ENCODE measurements around the gene FKBP11.

The FKBP11 gene

DNA sequence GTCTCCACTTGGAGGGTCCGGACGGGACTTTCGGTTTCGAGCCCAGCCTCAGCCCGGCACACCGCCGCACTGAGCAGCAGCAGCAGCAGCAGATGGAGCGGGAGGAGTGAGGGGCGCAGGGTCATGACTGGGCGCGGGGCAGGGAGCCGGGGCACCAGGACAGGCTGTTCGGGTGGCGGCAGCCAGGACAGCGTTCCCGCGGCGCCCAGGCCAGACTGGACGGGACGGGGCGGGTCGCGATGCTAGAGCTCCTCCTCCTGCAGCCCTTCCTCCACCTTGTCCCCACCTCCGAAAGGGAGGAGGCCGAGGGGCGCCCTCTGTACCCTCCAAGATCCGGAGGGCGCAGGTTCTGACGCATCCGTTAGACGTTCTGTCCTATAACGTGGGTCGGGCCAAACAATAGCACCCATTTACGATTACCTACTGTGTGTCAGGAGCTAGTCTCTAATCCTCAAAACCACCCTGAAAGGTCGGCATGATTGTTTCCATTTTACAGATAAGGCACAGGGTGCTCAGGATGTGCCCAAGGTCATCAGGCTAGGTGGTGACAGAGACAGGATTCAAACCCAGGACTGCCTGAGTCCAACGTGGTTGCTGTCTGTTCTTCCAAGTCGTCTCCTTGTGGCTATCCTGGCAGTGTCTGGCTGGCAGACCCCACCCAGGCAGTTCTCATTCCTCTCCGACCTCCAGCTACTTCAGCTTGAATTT, at the start of gene FKBP11:
Gene FKBP11, minus strand, starts transcription at position 189 of the 708 bp plus-strand sequence. Its CDS starts 64 bp downstream, at position 125.
- DNase-seq, result peak; percentile 61

DNA sequence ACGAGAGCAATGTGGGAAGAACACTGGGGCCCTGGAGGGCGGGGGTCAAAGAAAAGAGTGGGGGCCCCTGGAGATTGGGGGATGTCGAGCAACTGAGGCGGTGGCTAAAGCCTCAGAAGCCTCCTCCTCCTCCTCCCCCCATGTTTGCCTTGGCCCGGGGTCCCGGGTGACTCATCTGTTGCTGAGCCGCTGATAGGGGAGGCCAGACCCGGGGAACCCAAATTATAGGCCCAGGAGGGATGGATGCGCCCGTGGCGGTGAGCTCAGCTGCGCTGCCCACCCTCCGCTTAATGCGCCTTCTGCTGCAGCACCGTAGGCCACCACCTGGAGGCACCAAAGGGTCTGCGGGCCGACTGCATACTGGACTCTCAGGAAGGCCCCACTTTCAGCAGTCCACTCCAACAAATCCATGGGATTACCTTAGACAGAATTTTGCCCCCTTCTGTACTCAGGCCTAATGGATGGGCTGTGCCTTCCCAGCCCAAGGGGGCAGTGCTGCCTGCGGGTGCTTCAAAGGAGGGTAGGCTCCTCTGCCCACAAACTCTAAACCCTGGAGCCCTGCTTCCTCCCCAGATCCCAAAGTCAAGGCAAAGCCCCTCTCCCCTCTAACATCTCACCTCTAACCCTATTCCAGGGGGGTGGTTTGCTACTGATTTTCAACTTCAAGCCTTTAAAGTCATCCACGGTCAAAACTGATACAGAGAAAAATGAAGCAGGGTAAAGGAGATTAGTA, 48.8 kb upstream of the FKBP11 start:
- DNase-seq, result peak; percentile 65

DNA sequence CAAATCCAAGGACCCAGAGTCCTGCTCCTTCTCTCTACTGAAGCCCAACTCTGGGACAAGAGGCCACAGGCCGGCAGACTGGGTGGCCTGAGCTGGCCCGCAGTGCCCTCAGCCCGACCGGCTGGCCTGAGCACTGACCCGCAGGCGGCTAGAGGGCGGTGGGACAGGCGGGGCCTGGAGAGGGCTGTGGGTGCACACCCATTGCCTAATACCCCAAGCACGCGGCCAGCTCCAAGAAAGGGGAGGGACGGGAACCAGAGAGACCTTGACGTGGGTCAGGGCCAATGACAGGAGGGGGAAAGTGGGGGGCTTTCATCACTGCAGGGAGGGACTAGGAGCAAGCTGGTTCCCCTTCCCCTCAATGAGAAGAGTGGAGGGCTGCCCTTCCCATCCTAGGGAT, 48.2 kb upstream of the FKBP11 start:
- DNase-seq, result no peak

GRCh38 chr12:48972952-48973483, 47.7 kb upstream of the FKBP11 start:
- no peak for DNase-seq

- peak; percentile 47 for DNase-seq
These were observed 47.1 kb upstream of the FKBP11 start for GRCh38 chr12:48972213-48972951.

DNA sequence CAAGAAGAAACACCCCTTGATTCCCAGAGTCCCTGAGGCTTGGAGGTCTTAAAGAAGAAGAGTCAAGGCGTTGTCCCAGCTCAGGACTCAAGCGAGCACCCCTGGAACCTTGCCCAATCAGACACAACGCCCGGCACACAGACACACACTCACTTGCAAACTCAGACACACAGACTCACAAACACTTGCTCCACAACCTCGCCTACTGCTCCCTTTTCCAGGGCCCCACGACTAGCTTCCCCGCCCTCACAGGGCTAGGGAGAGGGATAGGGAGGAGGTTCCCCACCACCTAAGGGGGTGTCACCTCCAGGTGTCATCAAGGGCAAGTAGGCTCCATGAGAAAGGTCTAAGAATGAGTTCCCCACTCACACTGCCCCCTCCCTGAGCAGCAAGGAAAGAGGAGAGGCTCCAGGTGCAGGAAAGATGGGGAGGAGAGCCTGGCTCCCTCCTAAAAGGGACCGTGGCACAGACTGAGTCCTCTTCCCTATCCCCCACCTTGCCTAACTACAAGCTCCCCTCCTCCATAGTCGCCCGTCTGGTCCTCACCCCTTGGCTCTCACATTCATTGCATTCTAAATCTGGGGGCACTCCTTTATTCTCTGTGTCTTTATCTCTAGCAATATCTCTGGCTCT, 45.5 kb upstream of the FKBP11 start:
- DNase-seq, result no peak

DNA sequence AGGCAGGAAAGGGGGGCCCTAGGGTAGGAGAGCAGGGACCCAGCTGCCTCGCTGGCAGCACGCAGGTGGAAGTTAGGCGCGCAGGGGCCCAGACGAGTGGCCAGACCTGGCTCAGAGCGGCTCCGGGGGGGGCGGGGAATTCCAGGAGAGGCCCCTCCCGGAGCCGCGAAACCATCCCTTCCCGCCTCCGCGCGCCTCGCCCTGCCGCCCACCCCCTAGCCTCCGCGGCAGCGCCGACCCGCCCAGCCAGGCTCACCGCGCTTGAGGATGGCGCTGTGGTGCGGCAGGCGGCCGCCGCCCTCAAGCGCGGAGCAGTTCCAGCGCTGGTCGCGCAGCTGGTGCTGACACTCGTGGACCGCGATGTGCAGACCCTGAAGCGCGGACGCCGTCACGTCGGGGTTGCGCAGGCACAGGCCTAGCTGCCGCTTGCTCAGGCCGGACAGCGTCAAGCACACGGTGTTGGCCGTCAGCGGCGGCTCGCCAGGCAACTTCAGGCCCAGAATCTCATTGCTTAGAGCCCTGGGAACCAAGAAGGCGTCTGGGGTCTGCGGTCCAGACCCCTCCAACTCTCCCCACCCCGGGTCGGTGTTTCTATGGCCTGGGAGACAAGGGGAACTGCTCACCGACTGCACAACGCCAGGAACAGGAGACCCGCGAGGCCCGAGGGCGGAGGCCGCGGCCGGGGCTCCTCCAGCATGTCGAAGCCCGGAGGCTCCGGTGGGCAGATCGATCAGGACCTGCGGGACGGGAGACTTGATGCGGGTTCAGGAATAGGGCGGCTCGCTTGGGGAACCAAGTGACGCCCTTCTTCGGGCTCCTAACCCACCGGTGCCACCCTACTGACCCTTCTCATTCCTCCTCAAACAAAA, 44.8 kb upstream of the FKBP11 start:
- no peak for DNase-seq

DNA sequence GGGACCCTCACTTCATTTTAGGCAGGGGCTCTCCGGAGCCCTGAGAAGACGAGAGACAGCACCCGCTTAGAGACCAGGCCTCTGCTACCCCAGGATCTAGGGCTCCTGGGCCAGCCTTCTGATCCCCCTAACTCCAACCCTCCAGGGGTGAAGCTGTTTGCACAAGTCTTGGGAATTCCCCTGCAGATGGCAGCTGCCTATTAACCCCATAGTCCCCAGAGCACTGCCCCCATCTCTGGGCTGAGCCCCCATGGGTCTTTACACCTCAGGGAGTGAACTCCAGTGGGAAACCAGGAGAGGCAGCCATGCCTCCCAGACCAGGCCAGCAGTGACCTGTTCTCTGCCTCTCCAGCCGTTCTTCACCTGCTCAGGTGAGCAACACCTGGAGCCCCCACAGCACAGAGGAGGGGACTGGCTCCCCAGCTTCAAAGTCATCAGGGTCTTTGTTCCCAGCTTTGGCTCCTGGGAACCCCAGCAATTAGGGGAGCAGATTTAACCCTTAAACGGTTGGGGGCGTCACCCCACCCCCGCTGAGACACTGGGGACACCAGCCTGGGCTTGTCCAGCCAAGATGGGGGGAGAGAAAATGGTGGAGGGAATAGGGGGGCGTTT, 44.0 kb upstream of the FKBP11 start:
- no peak for DNase-seq

DNA sequence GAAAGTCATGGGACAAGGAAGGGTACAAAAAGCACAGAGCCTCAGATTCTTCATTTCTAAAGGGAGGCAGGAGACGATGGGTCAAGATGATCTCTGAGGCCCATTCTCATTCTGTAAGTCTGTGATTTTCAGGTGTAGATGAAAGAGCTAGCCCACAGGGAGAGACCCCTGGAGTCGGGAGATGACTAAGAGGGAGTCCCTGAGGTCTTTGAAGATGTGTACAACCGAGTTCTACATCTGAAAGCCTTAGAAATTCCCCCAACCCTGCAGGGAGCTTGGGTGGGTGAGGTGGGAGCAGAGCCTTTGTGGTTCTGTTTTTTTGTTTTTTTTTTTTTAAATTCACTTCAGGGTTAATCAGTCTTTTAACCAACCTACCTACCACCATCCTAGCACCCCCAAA, 43.2 kb upstream of the FKBP11 start:
- DNase-seq, result no peak

- no peak for DNase-seq
These were observed 42.7 kb upstream of the FKBP11 start for GRCh38 chr12:48967991-48968390.

DNA sequence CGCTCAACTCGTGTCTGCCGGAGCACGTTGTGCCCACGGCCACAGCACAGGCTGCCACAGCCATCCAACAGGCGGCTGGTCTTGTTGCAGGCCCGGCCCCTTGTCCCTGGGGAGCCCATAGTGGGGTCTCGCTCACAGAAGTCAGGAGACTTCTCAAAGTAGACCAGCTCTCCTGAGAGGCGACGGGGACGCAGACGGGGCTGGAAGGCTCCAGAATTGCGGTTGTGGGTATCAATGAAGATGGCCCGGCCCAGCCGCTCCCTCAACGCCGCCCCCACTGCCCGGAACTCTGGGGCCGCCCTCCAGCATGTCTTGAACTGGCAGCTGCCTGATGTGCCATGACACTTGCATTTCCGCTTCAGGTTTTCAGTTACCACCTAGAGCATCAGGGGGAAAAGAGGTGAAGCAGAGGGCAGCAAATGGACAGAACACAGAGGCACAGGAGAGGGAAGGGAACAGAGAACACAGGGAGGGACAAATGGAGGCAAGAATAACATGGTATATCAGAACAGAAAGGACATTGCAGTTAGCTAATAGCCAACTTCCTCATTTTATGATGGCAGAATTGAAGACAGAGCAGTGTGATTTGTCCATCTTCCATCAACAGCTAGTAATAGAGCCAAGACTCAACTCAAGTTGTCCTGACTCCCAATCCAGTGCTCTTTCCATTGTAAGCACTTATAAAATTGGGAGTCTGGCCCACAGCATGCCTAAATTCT, 41.0 kb upstream of the FKBP11 start:
- DNase-seq, result no peak

DNA sequence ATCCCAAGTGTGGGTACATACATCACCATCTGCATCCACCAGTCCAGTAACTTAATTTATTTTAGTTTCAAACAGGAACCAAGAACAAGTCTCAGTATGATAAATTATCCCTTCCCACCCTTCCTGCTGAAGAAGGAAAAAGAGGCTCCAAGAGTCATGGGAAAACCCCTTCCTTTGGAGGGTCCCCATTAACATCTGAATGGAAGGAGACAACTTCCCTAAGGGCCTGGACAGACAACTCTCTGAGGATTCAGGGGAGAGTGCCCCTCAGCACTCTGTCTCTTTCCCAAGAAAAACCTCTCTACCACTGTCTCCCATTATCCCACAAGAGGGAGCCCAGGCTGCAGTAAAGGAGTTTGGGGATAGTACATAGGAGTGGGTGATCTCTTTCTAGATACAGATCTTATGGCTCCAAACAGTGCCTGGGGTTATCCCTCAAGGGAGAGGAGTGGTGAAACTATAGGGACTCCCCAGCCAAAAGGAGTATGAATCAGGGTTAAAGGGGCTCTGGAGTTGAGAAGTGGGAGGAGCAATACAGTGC, 40.1 kb upstream of the FKBP11 start:
- peak; percentile 34 for DNase-seq

DNA sequence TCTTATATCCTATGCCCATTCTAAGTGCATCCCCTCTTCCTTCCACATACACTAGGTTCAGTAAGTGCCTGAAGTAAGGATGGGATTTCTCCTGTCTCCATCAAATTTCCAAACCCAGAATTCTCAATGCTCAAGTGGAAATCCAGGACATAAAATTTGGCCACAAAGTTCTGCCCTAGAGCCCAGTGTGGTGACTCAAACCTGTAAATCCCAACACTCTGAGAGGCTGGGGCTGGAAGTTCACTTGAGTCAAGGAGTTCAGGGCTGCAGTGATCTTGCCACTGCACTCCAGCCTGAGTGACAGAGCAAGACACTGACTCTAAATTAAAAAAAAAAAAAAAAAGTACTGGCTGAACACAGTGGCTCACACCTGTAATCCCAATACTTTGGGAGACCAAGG, 36.5 kb upstream of the FKBP11 start:
- DNase-seq, result no peak

DNA sequence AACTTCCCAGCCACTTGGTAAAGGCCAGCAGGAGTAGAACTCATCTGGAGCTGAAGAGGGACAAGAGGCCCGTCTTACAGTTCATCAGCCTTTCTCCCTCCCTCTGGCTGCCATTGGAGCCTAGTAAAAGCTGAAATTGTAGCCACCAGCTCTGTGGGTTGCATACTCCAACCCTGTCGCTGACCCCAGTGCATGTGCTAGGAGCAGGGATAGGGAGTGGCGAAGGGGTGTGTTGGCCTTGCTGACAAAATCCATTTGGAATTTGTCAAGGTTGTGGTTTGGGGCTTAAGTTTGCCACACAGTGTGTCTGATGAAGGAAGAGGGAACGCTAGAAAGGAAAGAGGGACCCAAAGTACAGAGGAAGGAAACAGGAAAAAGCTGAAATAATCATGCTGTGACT, 36.0 kb upstream of the FKBP11 start:
- no peak for DNase-seq

- DNase-seq, result no peak
These were observed 35.5 kb upstream of the FKBP11 start for GRCh38 chr12:48960834-48961233.

DNA sequence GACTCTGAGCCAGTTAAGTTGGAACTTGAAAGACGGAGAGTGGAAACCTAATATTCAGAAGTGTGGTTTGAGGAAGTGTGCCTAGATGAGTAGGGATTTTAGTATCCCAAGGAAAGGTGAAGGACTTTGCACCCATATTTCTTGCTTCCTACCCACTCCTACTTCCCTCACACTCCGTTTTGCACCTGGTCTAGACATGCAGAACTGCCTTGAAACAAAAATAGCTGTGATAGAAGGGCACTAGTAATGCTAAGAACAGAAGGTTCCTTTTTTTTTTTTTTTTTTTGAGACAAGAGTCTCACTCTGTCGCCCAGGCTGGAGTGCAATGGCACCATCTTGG, 32.7 kb upstream of the FKBP11 start:
- no peak for DNase-seq

GRCh38 chr12:48957141-48958048, 32.1 kb upstream of the FKBP11 start, which contains the start of gene ARF3:
TSS of gene ARF3 (minus strand) at chr12:48957487. CDS start at chr12:48941095, 16,392 bp downstream.
- DNase-seq, result peak; percentile 92

- DNase-seq, result peak; percentile 96
These were observed 31.2 kb upstream of the FKBP11 start for GRCh38 chr12:48956279-48957140.

All from fibroblast of skin of right quadriceps (primary cell).